Transverse colon (tissue), 4 donors: ENCODE results near the gene AOAH. TPM values are rescaled to one million over a fixed set of nuclear protein-coding genes. Genes with fewer than 3 reads are reported as not detected.
"Not testable (repeated sequence)": the region's sequence is repeated elsewhere in the genome, so short reads cannot be mapped to it uniquely, and the experiment has no call there.

Experiments used
- DNase-seq: peaks from one replicate; pipeline ENCODE4 v3.0.0-alpha.2; 2019
- H3K27ac ChIP-seq, 4 donors: fragments of 200-600 bp; sonication (generic); 2 replicates each; pipeline ENCODE4 v1.5.1; 2016 to 2018; ENCODE audit warnings: inconsistent platforms in 4 of 4
- H3K27me3 ChIP-seq: fragments of 200-600 bp; sonication (generic); 2 replicates; pipeline ENCODE4 v1.5.1; 2017; ENCODE audit warnings: inconsistent platforms
- H3K36me3 ChIP-seq, 4 donors: fragments of 200-600 bp; sonication (generic); 2 replicates each; pipeline ENCODE4 v1.5.1; 2017 to 2019; ENCODE audit warnings: inconsistent platforms in 4 of 4
- H3K4me1 ChIP-seq, 4 donors: fragments of 200-600 bp; sonication (generic); 2 replicates each; pipeline ENCODE4 v1.5.1; 2017 to 2020; ENCODE audit warnings: inconsistent platforms in 4 of 4
- H3K4me3 ChIP-seq, 4 donors: fragments of 200-600 bp; sonication (generic); 1 replicate in 1 of 4; 2 replicates in 3 of 4; pipeline versions ENCODE4 v1.5.1 to v1.6.1; 2017 to 2019; ENCODE audit warnings: inconsistent platforms in 4 of 4
- H3K9me3 ChIP-seq, 2 donors: fragments of 200-600 bp; sonication (generic); 2 replicates each; pipeline ENCODE4 v1.5.1; 2017 to 2019; ENCODE audit warnings: inconsistent platforms in 2 of 2
- CTCF ChIP-seq, 5 experiments: fragments of 200-600 bp in 3 of 5; fragments of 450-650 bp in 2 of 5; sonication (generic) in 3 of 5; IDR thresholded peaks; 1 replicate in 2 of 5; 2 replicates in 3 of 5; pipeline ENCODE4 v1.5.1; 2016 to 2017; ENCODE audit warnings: antibody characterized with exemption in 5 of 5, inconsistent platforms in 3 of 5, mild to moderate bottlenecking in 2 of 5, moderate library complexity in 1 of 5
- EP300 ChIP-seq: sonication (generic); formaldehyde crosslinking; IDR thresholded peaks from one replicate; pipeline ENCODE4 v1.6.1; 2017; ENCODE audit warnings: antibody characterized with exemption, low read depth
- POLR2A ChIP-seq: fragments of 450-650 bp; IDR thresholded peaks from one replicate; pipeline ENCODE4 v1.6.1; 2016; ENCODE audit warnings: antibody characterized with exemption, mild to moderate bottlenecking, moderate library complexity
- POLR2AphosphoS5 ChIP-seq, 3 donors: sonication (generic); formaldehyde crosslinking; IDR thresholded peaks; one replicate each; pipeline ENCODE4 v1.6.1; 2016; ENCODE audit warnings: antibody characterized with exemption in 3 of 3
- WGBS, 2 donors: methylation state at CpG; one replicate each; pipeline ENCODE4 v1.1.5; 2018; ENCODE audit warnings: low coverage in 1 of 2; 5-methylcytosine and 5-hydroxymethylcytosine counted together
- in situ Hi-C, 4 donors: fragments of 200-750 bp; cut with MboI; loops; one replicate each; pipeline versions ENCODE4 v1.15.0 to v1.15.1; 2017; ENCODE audit warnings: low sequenced_read_pairs in 3 of 4, low pct_ligation_motif_present in 1 of 4, low pct_unique_long_range_greater_than_20kb in 1 of 4
- intact Hi-C: fragments of 100-400 bp; cut with DNase I; formaldehyde crosslinking; loops from one replicate; pipeline ENCODE4 v1.15.1; 2023; ENCODE audit warnings: low total_unique reads
- total RNA-seq, 4 donors: library from RNA; depleted of rRNA; stranded (reverse); fragments of >200 nt; gene quantifications; one replicate each; pipeline ENCODE4 v1.1.0, GENCODE V29; 2016

AOAH gene
- total RNA-seq, 4 donors from 2014 or later: 82.8 to 139 (median 102) TPM

- H3K27ac ChIP-seq: no peak overlapping the region
- no peaks in the 10 kb centered on the region for H3K27me3 ChIP-seq
- TF ChIP-seq CTCF (IDR thresholded peaks at IDR 0.05): no peak
- no peaks in the 10 kb centered on the region for H3K9me3 ChIP-seq
- intact Hi-C loops: no loop called here
- H3K4me1 ChIP-seq: peaks cover 0 to 22% (median 0%) of the 10 kb centered on the region in 4 donors
- in situ Hi-C loops: loop anchor here in 2 of 4 donors (25.0 kb wide), 1 partner anchor 536 kb away; no protein-coding TSS in a partner anchor
- H3K4me3 ChIP-seq: no peak overlapping the region
- 62 to 64% methylated on average over 2 of the region's 2 CpGs for WGBS, 2 donors
- H3K36me3 ChIP-seq: no peaks in the 10 kb centered on the region
- no peak for DNase-seq
Measured at GRCh38 chr7:36651404-36651803, 72.9 kb downstream of the AOAH start.

- Histone ChIP-seq H3K27ac (no peak overlapping the region), H3K9me3 (no peaks in the 10 kb centered on the region), H3K4me1 (peaks cover 0 to 22% (median 0%) of the 10 kb centered on the region in 4 donors), H3K4me3 (no peak overlapping the region), H3K36me3 (no peaks in the 10 kb centered on the region), H3K27me3 (no peaks in the 10 kb centered on the region)
- intact Hi-C loops: no loop called here
- WGBS, 2 donors: 70 to 93% methylated on average over 3 to 7 of the region's 7 CpGs
- no peak for TF ChIP-seq POLR2A
- TF ChIP-seq EP300: no peak
- TF ChIP-seq POLR2AphosphoS5 (IDR thresholded peaks at IDR 0.05): no peak
- TF ChIP-seq CTCF (IDR thresholded peaks at IDR 0.05): no peak
- no peak for DNase-seq
- in situ Hi-C loops: loop anchor here in 2 of 4 donors (25.0 kb wide), 1 partner anchor 536 kb away; no protein-coding TSS in a partner anchor
Measured at GRCh38 chr7:36650766-36651312, 73.5 kb downstream of the AOAH start.

GRCh38 chr7:36650320-36650719, 74.0 kb downstream of the AOAH start:
- intact Hi-C loops: no loop called here
- in situ Hi-C loops: loop anchor here in 2 of 4 donors (25.0 kb wide), 1 partner anchor 537 kb away; no protein-coding TSS in a partner anchor
- peaks cover 0 to 22% (median 0%) of the 10 kb centered on the region in 4 donors for H3K4me1 ChIP-seq
- no peaks in the 10 kb centered on the region for H3K9me3 ChIP-seq
- no peak for DNase-seq
- WGBS, 2 donors: 91 to 96% methylated on average over 4 of the region's 4 CpGs
- TF ChIP-seq CTCF (IDR thresholded peaks at IDR 0.05) (no peak), POLR2A (no peak), EP300 (no peak), POLR2AphosphoS5 (IDR thresholded peaks at IDR 0.05) (no peak)
- no peak overlapping the region for H3K27ac ChIP-seq
- no peaks in the 10 kb centered on the region for H3K27me3 ChIP-seq
- no peak overlapping the region for H3K4me3 ChIP-seq
- H3K36me3 ChIP-seq: no peaks in the 10 kb centered on the region

- intact Hi-C loops, DNase-seq: not testable (repeated sequence)
- WGBS, 2 donors: 83 to 96% methylated on average over 3 to 6 of the region's 6 CpGs
Measured at GRCh38 chr7:36649319-36649718, 75.0 kb downstream of the AOAH start.

GRCh38 chr7:36648441-36648840, 75.9 kb downstream of the AOAH start:
- no peak for DNase-seq
- TF ChIP-seq CTCF (IDR thresholded peaks at IDR 0.05) (no peak), EP300 (no peak), POLR2AphosphoS5 (IDR thresholded peaks at IDR 0.05) (no peak), POLR2A (no peak)
- in situ Hi-C loops: no loop called here
- H3K4me1 ChIP-seq: peaks cover 0 to 17% (median 0%) of the 10 kb centered on the region in 4 donors
- no peaks in the 10 kb centered on the region for H3K36me3 ChIP-seq
- intact Hi-C loops: no loop called here
- no peak overlapping the region for H3K27ac ChIP-seq
- H3K9me3 ChIP-seq: no peaks in the 10 kb centered on the region
- H3K27me3 ChIP-seq: no peaks in the 10 kb centered on the region
- no peak overlapping the region for H3K4me3 ChIP-seq

More at GRCh38 chr7:36649319-36649718, 75.0 kb downstream of the AOAH start:
- H3K27me3 ChIP-seq, in situ Hi-C loops, H3K27ac ChIP-seq, H3K36me3 ChIP-seq, H3K4me3 ChIP-seq, H3K9me3 ChIP-seq: not testable (repeated sequence)
- peaks cover 0 to 22% (median 0%) of the 10 kb centered on the region in 4 donors for H3K4me1 ChIP-seq
